NK-92 (cell line): ENCODE data around the gene USP20.
"Not testable (repeated sequence)": the region's sequence is repeated elsewhere in the genome, so short reads cannot be mapped to it uniquely, and the experiment has no call there.

Experiments used
- DNase-seq: peaks from one replicate; lab custom pipeline; 2025; ENCODE audit not compliant: unreplicated experiment; lab: John Stamatoyannopoulos, UW

Gene USP20

GRCh38 chr9:129889122-129889940, 54.1 kb downstream of the USP20 start:
- DNase-seq = no peak

- no peak for DNase-seq
Observed at GRCh38 chr9:129889941-129890717, 54.9 kb downstream of the USP20 start.

- DNase-seq = not testable (repeated sequence)
Observed at GRCh38 chr9:129890718-129891299, 55.6 kb downstream of the USP20 start.

- DNase-seq = no peak
Observed at GRCh38 chr9:129891569-129891968, 56.3 kb downstream of the USP20 start.

- DNase-seq = no peak
Observed at GRCh38 chr9:129894120-129894823, 59.0 kb downstream of the USP20 start.

- DNase-seq = no peak
Observed at GRCh38 chr9:129895376-129896268, 60.4 kb downstream of the USP20 start.

GRCh38 chr9:129897263-129897662, 62.0 kb downstream of the USP20 start:
- DNase-seq = no peak

- DNase-seq = no peak
Observed at GRCh38 chr9:129898185-129898584, 62.9 kb downstream of the USP20 start.

GRCh38 chr9:129899620-129900019, 64.4 kb downstream of the USP20 start:
- DNase-seq = no peak

- DNase-seq = no peak
Observed at GRCh38 chr9:129900263-129901027, 65.2 kb downstream of the USP20 start.

GRCh38 chr9:129901993-129902739, 66.9 kb downstream of the USP20 start:
- DNase-seq = no peak

GRCh38 chr9:129902740-129903134, 67.5 kb downstream of the USP20 start:
- no peak for DNase-seq

GRCh38 chr9:129904734-129905133, 69.5 kb downstream of the USP20 start:
- no peak for DNase-seq

- no peak for DNase-seq
Observed at GRCh38 chr9:129906298-129906697, 71.0 kb downstream of the USP20 start.

GRCh38 chr9:129907201-129907600, 71.9 kb downstream of the USP20 start:
- no peak for DNase-seq

- DNase-seq = no peak
Observed at GRCh38 chr9:129908906-129909305, 73.6 kb downstream of the USP20 start.

- no peak for DNase-seq
Observed at GRCh38 chr9:129909851-129910250, 74.6 kb downstream of the USP20 start.

- DNase-seq = no peak
Observed at GRCh38 chr9:129910628-129911567, 75.6 kb downstream of the USP20 start.
